ENCODE results near the gene DENND1B.
A peak's percentile ranks its signal among the peaks of the same experiment; 100 is the strongest.

Gene DENND1B

DNA sequence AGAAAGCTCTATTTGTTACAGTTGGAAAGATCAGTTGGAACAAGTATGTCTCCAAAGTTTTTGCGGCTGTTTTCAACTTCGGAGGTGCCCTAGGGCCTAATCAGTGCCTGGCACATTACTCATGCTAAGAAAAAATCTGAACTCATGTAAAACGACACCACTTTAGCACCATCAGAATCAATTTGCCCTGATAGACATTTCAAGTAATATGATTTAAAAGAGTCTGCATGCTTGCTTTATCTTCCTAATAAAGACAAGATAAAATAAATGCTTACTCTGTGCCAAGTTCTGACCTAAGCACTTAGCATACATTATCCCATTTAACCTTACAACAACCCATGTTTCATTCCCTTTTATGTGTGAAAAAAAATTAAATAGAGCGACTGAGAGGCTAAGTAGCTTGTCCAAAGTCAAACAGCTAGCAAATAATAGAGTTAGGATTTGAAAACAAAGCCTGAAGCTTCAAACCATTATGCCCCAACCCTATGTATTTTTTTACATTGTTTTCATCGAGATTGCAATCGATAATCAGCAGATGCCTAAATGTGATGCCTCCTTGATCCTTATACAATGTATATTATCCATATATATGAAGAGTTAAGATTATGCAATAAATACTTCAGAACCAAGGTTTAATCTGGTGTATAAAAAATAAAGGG, 91.3 kb downstream of the DENND1B start:
- DNase-seq (ENCODE audit: low spot score), result no peak

DNA sequence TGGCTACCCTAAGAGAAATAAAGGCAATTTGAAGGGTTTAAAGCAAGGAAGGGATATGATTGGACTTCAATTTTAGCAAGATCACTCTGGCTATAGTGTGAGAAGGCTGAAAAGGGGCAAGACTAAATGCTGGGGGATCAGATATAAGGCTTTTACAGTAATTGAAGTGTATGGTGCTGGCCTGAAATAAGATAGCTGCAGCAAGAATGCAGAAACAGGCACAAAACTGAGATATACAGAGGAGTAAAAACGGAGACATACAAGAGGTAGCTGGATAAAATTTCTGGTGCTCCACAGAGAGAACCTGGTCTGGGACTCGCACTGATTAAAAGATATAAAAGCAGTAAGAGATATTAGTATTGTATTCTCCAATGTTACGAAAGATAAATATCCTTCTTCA, 92.0 kb downstream of the DENND1B start:
- DNase-seq (ENCODE audit: low spot score), result no peak

DNA sequence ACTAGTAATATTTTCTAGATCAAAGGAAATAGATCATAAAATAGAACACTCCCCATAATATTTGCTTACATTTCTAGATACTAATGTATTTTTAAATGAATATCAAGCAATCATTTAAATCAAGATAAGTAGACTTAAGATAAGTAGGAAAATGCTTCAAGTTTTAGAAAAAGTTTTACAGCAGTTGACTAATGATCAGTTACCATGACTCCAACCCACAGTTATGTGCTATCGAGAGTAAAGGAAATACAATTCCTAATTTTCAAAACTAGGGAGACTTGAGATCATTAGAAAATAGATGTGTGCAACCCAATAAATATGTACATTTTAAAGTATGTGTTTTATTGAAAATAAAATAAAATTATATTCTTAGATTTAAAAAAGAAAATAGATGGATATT, 95.0 kb downstream of the DENND1B start:
- no peak for DNase-seq (ENCODE audit: low spot score)

DNA sequence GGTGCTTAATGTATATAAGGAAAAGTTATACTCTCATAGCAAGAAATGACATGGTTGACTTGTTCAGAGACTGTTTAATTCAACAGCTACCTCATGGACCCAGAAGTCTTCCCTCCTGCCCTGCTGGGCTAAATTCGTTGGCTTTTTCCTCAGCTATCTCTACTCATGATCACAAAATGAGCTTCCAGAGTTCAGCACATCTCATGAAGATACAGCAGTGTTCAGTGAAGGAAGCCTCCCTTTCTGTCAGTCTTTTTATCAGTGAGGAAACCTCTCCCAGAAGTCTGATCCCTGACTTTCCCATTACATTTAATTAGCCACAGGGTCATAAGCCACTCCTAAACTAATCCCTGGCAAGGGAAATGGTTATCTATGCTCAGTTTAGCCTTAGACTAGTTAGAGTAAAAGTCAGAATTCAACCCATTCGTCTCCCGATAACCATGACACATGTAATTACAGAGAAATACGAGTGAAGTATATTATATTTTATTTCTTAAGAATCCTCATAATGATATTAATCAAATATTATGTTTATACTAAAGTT, 97.5 kb downstream of the DENND1B start:
- no peak for DNase-seq (ENCODE audit: low spot score)

DNA sequence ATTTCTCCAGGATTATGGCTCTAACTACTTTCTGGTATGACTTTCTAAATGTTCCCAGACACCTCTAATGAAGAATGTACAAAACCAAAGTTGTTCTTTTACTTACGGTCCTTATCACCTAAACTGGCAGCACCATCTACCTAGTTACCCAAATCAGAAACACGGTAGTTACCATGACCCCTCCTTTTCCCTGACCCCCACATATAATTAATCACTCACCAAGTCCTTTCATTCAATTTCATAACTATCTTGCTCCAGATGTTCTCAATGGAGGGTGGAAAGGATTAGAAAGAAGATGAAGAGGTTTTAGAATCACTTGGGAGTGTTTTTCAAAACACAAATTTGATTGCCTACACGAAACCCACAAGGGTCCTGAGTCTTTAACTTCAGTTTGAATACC, 98.0 kb downstream of the DENND1B start:
- DNase-seq (ENCODE audit: low spot score), result no peak

DNA sequence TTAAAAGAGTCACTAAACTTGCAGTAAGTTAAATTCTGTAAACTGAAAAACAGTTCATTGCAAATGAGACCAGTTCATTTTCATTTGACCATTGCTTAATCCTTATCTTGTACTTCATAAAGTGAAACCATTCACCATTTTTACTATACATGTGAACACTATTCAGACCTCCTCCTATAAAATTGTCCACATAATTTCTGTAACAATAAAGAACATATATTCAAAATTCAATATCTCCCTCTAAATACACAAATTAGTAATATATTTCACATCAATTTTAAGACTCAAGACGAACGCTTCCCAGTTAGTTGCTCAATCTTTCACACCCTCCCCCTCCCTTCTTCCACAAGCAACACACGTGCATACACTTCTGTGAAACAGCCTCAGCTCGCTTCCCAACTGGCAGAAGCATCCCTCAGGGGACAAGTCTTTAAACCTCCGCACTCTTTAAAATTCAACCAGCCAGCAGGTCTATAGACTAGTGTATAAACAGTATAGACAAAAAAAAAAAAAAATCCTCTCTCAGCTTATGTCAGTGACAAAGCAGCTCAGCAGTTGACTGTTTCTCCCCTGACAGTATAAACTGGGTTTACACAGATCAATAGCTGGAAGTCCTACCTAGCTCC, 99.6 kb downstream of the DENND1B start:
- no peak for DNase-seq (ENCODE audit: low spot score)

DNA sequence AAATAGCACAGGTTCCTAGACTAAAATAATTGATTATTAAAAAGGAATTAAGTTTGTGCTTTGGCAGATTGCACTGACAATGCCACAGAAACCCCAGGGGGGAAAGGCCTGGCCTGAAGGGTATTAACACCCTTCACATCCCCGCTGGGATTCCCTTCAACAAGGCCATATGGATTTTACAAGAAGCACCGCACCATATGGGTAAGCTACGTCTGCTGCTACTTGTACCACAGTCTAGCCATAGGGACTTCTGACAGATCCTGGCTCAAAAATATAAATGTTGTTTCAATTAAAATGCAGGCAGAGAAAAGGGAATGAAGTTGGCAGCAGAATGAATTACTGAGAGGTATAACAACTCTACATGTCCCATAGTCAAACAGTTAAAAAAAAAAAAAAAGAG, 101.0 kb downstream of the DENND1B start:
- DNase-seq (ENCODE audit: low spot score), result no peak

DNA sequence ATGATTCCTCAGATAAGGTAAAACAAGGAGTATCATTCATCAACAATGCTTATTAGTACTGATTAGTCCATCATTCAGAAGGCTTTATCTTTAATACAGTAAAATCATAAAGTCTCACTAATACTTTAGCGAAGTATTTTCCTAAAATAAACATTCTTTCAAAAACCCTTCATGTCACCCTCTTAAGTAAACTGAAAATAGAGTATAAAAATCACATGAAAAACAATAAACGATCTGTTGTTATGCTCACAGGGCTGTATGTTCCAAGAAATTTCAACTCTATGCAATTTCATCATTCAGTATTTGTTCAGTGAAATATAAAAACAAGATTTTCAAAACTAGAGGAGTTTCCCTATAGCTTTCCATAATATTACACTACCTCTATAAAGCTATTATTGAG, 102.0 kb downstream of the DENND1B start:
- DNase-seq (ENCODE audit: low spot score), result no peak

DNA sequence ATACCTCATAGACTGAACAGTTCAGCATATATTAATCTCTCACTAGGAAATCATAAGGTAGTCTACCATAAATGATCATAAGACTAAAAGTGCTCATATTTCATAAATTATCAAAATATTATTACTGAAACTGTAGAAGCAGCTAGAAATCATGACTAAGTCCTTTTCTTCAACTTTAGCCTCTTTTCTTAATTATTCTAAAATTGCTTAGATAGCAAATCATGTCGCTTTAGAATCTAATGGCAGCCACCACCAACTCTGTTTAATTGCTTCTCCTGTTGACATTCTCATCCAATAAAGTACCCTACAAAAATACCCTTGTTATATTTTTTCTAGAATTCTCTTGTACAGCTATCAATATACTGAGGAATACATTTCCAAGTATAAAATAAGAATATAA, 102.9 kb downstream of the DENND1B start:
- DNase-seq (ENCODE audit: low spot score), result no peak

DNA sequence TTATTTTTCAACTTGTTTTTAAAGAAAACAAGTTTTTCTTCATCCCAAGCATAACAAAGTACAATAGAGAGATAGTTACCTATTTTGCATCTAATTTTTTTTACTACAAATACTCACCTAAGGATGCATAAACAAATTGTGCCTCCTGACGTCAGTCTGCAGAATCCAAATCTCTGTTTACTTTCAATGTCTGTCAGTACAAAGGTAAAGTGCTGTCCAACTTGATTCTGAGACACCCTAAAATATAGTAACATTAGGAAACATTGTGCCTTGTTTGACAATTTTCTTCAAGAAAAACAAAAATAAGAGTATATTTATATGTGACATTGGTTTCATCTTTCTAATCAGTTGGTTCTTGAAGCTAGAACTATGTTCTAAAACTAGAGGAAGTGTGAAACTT, 103.4 kb downstream of the DENND1B start:
- DNase-seq (ENCODE audit: low spot score), result no peak

DNA sequence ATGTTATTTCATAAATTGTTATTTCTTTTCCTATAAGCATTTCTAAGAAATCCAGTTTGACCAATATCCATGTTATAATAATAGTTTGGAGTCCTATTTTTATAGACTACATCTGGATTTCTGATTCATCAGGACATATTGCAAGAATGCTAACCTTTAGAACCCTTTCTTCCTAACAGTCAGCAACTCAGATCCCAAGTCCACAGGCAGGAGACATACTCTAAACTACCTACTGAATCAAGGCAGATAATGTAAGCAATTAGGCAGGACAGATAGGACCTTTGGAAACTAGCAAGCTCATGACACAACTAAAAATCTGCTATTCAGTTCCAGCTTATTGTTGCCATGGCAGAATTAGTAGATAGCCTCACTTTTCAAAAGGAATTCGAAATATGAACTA, 104.1 kb downstream of the DENND1B start:
- no peak for DNase-seq (ENCODE audit: low spot score)

DNA sequence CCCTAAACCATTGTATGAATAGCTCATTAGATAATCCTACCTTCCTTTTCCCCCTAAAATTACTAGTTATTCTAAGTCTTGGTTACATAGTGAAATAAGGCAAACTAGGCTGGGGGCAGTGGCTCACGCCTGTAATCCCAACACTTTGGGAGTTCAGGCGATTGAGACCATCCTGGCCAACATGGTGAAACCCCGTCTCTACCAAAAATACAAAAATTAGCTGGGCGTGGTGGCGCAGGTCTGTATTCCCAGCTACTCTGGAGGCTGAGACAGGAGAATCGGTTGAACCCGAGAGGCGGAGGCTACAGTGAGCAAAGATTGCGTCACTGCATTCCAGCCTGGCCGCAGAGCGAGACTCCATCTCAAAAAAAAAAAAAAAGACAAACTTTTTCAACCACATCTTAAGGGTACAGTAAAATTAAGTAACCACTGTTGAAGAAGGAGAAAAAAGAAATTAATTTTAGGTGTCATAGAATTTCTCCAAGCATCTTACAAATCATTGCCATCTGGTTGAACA, 108.5 kb downstream of the DENND1B start:
- no peak for DNase-seq (ENCODE audit: low spot score)

DNA sequence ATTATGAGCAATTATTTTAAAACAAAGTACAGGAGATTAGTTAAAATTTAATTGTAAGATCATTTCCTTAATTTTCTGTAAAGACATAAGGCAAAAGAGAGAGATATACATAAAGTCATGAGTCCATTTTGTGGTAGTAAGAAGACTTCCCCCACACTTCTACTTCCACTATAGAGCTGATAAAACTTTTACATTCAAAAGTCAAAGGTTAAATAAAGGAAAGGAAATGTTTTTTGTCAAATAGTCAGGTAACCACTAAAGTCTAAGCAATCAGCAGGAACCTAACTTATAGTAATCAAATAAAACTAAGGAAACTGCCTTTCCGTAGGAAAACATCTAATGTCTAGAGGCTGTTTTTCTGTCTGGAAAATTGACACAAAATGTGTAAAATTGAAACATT, 110.9 kb downstream of the DENND1B start:
- DNase-seq (ENCODE audit: low spot score), result no peak

DNA sequence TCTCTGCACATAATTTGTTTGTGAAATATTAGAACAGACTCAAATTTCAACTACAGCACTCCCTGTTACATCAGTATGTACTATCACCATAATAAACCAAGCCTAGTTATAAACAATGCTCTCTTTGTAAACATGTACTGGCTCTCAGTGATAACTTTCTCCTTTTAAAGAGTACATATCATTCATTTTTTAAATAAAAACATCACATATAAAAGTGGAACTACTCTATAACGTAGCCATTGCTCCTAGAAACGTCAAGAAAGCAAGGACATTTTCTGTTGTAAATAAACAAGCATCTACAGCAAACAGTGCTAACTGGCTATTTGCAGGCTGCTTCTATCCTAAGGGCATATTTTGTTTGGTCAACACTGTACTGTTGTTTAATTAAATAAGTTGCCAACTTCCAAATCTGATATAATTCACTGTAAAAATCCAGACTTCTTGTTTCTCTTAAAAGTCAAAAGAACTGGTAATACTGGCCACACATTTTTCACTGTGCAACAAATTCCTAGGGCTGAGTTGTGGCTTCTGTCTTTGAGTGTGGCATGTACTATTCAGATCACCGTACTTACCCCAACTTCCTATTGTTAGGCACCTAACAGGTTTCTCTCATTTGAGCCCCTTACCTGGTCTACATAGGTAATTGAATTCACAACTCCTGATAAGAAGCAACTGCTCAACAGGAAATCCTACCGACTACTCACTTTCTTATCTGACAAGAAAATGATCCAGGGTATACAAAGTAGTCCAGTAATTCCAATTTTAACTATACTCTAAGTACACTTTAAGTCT, 111.9 kb downstream of the DENND1B start:
- peak; percentile 9 for DNase-seq (ENCODE audit: low spot score)

DNA sequence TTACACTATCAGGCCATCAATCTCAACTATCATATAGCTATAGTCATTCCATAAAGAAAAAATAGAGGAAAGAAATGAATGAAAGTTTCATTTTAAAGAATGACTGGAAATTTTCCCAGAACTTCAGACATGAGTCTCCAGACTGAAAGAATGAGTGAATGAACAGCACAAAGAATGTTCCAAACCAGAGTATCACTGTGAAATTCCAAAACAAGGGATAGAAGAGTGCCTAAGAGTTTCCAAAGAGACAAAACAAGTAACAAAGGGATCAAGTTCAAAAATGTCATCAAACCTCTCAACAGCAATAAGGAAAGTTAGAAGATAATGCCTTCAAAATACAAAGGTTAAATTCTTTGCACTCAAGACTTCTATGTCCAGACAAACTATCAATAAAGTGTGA, 114.9 kb downstream of the DENND1B start:
- DNase-seq (ENCODE audit: low spot score), result no peak

DNA sequence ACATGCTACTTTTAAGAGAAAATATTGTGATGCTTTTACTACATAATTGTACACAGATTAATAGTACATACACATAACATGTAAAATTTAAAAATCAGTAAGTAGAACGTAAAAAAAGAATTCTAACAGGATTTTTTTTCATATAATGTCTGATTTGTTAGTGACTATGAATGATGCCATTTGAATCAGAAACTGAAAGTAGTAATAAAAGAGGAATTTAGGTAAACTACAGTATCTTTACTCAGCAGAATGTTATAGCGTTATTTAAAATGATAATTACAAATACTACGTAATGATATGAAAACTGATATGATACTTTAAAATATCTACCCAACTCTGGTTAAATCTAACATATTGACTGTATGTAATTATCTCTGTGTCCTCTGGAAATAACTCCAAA, 116.1 kb downstream of the DENND1B start:
- no peak for DNase-seq (ENCODE audit: low spot score)

DNA sequence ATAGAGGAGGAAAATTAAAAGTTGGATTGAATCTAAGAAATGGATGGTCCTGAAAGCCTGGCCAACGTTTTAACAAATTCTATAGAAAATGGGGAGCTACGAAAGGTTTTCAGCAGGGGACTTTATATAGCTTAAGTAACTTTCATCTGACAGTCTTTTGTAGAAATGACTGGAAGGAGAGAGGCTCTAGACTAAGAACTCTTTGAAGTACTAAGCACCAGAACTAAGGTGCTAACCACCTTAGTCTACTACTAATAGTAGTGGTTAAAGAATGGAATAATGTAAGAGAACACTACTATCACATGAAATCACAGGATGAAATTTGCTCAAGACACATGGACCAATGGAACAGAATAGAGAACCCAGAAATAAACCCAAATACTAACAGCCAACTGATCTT, 126.1 kb downstream of the DENND1B start:
- no peak for DNase-seq (ENCODE audit: low spot score)

DNA sequence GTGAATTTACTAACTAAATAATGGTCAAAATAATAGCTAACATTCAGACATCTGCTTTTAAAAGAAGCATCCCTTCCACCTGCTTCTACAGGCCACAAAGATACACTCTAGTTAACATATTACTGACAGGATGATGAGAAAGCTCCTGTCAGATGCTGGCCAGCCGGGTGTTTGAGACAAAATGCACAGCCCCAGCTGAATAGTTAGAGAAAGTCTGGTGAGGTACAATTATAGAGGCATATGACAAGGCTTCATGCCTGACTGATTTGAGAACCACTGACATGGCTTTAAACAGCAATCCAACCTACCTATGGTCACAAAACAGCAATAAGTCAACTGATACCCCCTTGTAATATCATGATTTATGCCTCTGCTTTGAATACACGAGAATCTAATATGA, 137.0 kb downstream of the DENND1B start:
- no peak for DNase-seq (ENCODE audit: low spot score)

DNA sequence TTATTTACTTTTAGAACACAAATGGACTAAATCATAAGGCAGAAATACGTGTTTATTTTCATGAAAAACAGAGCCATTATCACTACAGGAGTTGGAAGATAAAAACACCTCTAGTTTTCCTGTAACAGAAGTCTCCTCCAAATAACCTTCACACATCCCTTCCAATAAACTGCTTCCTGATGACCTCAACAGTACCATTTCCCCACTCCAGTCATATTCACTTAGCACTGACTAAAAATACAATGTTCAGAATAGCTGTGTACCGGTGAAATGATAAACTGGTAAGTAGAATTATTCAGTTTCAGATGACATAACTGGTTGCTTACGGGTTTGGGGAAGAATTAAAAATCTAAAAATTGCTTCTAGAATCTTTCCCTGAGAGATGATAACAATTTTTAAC, 137.9 kb downstream of the DENND1B start:
- DNase-seq (ENCODE audit: low spot score), result no peak

DNA sequence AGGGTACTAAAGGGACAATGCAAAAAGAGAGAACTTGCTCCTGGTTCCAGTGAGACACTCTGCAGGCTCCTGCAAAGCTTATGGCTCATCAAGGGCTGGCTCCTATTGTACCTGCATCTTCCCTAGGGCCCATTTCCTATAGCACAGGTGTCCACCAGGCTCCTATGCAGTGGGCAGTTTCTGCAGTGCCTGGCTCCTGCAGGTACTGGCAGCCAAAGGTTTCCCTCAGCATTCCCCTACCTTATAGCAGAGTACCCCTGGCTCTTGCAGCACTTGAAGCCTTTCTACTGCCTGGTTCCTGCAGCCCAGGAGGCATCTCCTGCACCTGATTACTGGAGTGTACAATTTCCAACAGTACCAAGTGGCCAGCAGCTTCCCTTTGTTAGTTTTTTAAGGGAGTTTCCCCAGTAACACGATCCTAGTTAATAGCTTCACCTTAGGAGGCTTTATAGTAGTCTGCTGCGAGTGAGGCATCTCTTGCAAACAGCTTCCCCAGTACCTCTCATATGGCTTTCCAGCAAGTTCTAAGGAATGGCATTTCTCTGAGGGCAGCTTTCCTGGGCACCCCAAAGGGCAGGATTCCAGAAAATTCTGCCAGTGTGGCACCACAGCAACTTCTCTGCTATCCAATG, 141.7 kb downstream of the DENND1B start:
- no peak for DNase-seq (ENCODE audit: low spot score)

DNA sequence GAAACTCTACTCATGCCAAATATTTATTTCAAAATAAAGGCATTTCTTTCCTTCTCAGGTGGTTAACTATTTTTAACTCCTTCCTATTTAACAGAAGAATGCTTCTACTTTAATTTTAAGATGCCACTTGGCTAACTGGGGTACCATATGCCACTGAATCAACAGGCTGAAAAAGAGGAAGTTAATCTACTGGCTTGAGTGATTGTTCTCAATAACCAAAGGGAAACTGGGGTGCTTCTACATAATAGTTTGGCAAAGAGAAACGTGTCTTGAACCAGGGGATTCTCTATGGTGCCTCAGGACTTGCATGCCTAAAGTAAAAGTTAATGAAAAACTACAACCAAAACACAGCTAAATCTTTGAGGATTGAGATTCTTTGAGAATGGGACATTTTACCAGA, 142.6 kb downstream of the DENND1B start:
- DNase-seq (ENCODE audit: low spot score), result no peak

DNA sequence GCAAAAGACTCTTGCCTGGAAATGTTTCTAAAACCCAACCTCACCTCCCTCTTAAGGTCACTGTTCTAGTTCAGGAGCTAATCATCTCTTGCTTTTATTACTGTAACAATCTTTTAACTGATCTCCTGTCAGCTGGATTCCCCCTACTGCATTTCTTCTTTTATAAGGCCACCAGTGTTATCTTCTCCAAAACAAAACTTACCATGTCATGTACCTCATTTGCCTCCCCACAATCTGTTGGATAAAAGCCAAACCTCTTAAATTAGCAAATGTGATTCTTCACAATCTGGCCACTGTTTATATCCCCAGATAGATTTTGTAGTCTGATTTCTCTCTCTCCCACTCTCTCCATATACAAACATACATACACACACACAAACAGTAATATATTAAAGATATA, 143.3 kb downstream of the DENND1B start:
- no peak for DNase-seq (ENCODE audit: low spot score)

DNA sequence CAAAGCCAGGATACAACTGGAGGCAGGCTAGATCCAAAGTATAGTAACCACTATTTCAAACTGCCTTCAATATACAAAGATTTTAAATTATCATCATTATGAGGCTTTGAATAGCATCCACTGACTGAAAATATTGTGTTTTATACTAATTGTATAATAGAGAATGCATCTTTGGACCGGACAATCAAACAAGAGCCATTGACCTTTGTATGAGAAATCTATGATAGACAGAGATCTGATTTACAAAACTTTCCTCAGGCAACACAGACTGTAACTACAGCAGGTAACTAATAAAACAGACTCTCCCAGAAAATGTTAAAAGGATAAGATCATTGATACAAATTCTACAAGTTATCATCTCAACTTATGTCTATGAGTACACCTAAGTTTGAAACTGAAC, 152.9 kb downstream of the DENND1B start:
- no peak for DNase-seq (ENCODE audit: low spot score)
